PC-3 (cell line): ENCODE measurements around the gene ADAM17. TPM values are rescaled to one million over a fixed set of nuclear protein-coding genes. Genes with fewer than 3 reads are reported as not detected.

Source experiments
- ATAC-seq: fragments of 200-7000 bp; cut with Tn5 transposase; 2 replicates; pipeline ENCODE4 v1.9.1; 2020; ENCODE audit warnings: mild to moderate bottlenecking, moderate library complexity
- BruUV-seq: library from RNA; stranded (reverse); fragments of 400-500 nt; replicated peaks from 2 replicates; lab custom pipeline; 2021; lab: Mats Ljungman, UMichigan
- CTCF ChIA-PET: fragments of 300-600 bp; sonication (Branson Sonifier 250); formaldehyde crosslinking; loops from one replicate; lab custom pipeline; 2022; ENCODE audit warnings: antibody characterized with exemption; lab: Charles Lee
- POLR2A ChIA-PET: fragments of 300-600 bp; sonication (Branson Sonifier 250); formaldehyde crosslinking; loops from one replicate; lab custom pipeline; 2022; ENCODE audit warnings: antibody characterized with exemption; ENCODE audit not compliant: unreplicated experiment; lab: Charles Lee
- DNase-seq: peaks from one replicate; pipeline ENCODE4 v3.0.0-alpha.2; 2015
- H2AFZ ChIP-seq: fragments of 300-600 bp; sonication (generic); 2 replicates; pipeline ENCODE4 v1.6.0; 2016; ENCODE audit warnings: antibody characterized with exemption, low read length
- H3F3A ChIP-seq: fragments of 300-600 bp; sonication (generic); one replicate; pipeline ENCODE4 v1.6.0; 2017; ENCODE audit warnings: antibody characterized with exemption, low read length, control low read depth, mild to moderate bottlenecking; ENCODE audit not compliant: unreplicated experiment
- H3K27ac ChIP-seq: fragments of 300-600 bp; sonication (generic); 2 replicates; pipeline ENCODE4 v1.5.1; 2016; ENCODE audit warnings: mild to moderate bottlenecking, low read length
- H3K27me3 ChIP-seq: fragments of 300-600 bp; sonication (generic); 2 replicates; pipeline ENCODE4 v1.6.1; 2016; ENCODE audit warnings: low read length, mixed read lengths
- H3K36me3 ChIP-seq: fragments of 300-600 bp; sonication (generic); 2 replicates; pipeline ENCODE4 v1.6.1; 2016; ENCODE audit warnings: low read depth, mixed run types, low read length, mixed read lengths
- H3K4me1 ChIP-seq: fragments of 300-600 bp; sonication (generic); 2 replicates; pipeline ENCODE4 v1.5.1; 2016; ENCODE audit warnings: low read length; ENCODE audit not compliant: insufficient read depth
- H3K4me2 ChIP-seq: fragments of 300-600 bp; sonication (generic); 2 replicates; pipeline ENCODE4 v1.6.0; 2016; ENCODE audit warnings: low read length
- H3K4me3 ChIP-seq: fragments of 300-600 bp; sonication (generic); 2 replicates; pipeline ENCODE4 v1.5.1; 2016; ENCODE audit warnings: mild to moderate bottlenecking, low read length, mixed read lengths
- H3K79me2 ChIP-seq: fragments of 300-600 bp; sonication (generic); 2 replicates; pipeline ENCODE4 v1.6.1; 2017; ENCODE audit warnings: low read length, mixed read lengths
- H3K9ac ChIP-seq: fragments of 300-600 bp; sonication (generic); 2 replicates; pipeline ENCODE4 v1.6.0; 2016; ENCODE audit warnings: mild to moderate bottlenecking, low read length
- H3K9me2 ChIP-seq: fragments of 300-600 bp; sonication (generic); replicated peaks from 2 replicates; pipeline ENCODE4 v1.6.1; 2016; ENCODE audit warnings: mixed run types, low read length, mixed read lengths
- H3K9me3 ChIP-seq: fragments of 300-600 bp; sonication (generic); 2 replicates; pipeline ENCODE4 v1.6.1; 2016; ENCODE audit warnings: low read length, mixed read lengths
- H4K20me1 ChIP-seq: fragments of 300-600 bp; sonication (generic); 2 replicates; pipeline ENCODE4 v1.6.1; 2016; ENCODE audit warnings: low read length, mixed read lengths
- EZH2 ChIP-seq: fragments of 300-600 bp; sonication (generic); IDR thresholded peaks from one replicate; pipeline ENCODE4 v1.6.1; 2017; ENCODE audit warnings: antibody characterized with exemption, mild to moderate bottlenecking, low read length; ENCODE audit not compliant: unreplicated experiment
- EZH2phosphoT487 ChIP-seq: fragments of 300-600 bp; sonication (generic); IDR thresholded peaks from 2 replicates; pipeline ENCODE4 v1.6.1; 2018; ENCODE audit warnings: mild to moderate bottlenecking, antibody characterized with exemption, low read length, borderline replicate concordance
- intact Hi-C: fragments of 100-400 bp; cut with micrococcal nuclease; formaldehyde crosslinking; loops from 2 replicates; pipeline ENCODE4 v1.9.0; 2023
- total RNA-seq: library from RNA; depleted of rRNA; stranded (reverse); fragments of >200 nt; gene quantifications from 2 replicates; pipeline ENCODE4 v1.2.3, GENCODE V29; 2014
- TF ChIP-seq, protein P1 (sequence below): fragments of 300-600 bp; sonication (generic); conservative IDR thresholded peaks from 2 replicates; pipeline ENCODE4 v1.5.1; 2017; ENCODE audit warnings: antibody characterized with exemption, low read depth, mild to moderate bottlenecking, low read length

ADAM17 gene
- total RNA-seq, 1 experiment from 2014 or later, result 23.0 TPM

DNA sequence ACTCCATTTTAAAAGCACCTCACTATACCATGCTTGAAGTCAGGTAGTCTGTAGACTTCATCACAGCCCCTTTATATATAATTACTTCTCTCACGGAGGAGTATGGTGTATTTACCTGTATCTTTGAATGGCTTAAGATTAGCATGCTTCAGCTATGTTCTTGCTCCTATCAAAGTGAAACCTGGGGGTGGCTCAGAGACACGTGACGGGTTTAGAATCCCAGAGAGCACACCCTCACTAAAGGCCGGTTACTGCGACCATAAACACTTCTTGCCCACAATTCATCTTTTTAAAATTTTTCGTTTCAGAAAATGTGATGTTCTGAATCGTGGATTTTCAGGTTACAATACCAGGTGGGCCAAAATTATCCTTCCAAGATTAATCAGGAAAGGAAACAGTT is 77.7 kb downstream of the ADAM17 start:
- Histone ChIP-seq H3F3A (no peaks in the 10 kb centered on the region), H3K79me2 (peaks cover 30% of the 10 kb centered on the region), H3K36me3 (peaks cover 32% of the 10 kb centered on the region), H3K27me3 (no peaks in the 10 kb centered on the region), H3K9ac (no peak overlapping the region), H3K4me2 (no peak overlapping the region), H3K9me2 (no peaks in the 10 kb centered on the region), H3K4me3 (no peak overlapping the region), H3K4me1 (peaks cover 12% of the 10 kb centered on the region; the same call in 1 of the 2 replicates), H3K9me3 (no peaks in the 10 kb centered on the region), H4K20me1 (no peaks in the 10 kb centered on the region), H2AFZ (no peak overlapping the region), H3K27ac (no peak overlapping the region)
- intact Hi-C loops, result loop anchor here (5.0 kb wide), 1 partner anchor 56 kb away; the partner anchor contains the start of genes CPSF3 and ITGB1BP1
- ChIA-PET CTCF (no interaction called here), POLR2A (no interaction called here)
- no peak for DNase-seq
- TF ChIP-seq, protein P1, sequence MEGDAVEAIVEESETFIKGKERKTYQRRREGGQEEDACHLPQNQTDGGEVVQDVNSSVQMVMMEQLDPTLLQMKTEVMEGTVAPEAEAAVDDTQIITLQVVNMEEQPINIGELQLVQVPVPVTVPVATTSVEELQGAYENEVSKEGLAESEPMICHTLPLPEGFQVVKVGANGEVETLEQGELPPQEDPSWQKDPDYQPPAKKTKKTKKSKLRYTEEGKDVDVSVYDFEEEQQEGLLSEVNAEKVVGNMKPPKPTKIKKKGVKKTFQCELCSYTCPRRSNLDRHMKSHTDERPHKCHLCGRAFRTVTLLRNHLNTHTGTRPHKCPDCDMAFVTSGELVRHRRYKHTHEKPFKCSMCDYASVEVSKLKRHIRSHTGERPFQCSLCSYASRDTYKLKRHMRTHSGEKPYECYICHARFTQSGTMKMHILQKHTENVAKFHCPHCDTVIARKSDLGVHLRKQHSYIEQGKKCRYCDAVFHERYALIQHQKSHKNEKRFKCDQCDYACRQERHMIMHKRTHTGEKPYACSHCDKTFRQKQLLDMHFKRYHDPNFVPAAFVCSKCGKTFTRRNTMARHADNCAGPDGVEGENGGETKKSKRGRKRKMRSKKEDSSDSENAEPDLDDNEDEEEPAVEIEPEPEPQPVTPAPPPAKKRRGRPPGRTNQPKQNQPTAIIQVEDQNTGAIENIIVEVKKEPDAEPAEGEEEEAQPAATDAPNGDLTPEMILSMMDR, result no peak
- TF ChIP-seq EZH2phosphoT487, result no peak
- no peak for TF ChIP-seq EZH2
- ATAC-seq, result no peak
- TSS peak; percentile 0 for BruUV-seq

DNA sequence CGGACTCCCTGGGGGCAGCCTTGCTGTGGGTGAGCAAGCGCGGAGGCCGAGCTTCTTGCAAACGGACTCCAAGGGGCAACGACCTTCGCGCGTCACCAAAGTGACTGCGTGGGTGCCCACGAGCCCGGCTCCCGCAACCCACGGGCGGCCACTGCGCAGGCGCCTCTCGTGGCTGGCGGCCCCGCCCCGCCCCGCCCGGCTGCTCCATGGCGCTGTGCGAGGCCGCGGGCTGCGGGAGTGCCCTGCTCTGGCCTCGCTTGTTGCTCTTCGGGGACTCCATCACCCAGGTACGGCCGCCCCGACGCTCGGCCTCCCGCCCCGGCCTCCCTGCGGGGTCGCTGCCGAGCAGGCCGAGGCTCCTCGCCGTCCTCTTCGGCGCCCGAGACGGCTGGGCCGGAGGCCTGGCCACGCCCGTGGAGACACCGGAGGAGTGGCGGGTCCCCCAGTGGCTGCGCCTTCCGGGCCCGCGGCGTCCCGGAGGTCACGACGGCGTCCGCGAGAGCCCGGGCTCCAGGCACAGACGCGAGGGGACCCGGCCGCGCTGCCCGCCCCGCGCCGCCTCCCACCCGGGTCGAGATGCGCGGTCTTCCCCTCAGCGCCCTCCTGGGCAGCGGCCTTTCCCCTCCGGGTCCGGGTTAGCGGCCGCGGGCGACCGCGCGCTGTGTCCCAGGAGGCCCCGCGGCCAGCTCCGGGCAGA is 81.1 kb downstream of the ADAM17 start, which contains the start of gene IAH1:
Gene IAH1 (plus strand): TSS at position 191 of the 697 bp plus-strand sequence. CDS start 16 bp downstream, at position 207.
- Histone ChIP-seq H3K36me3 (peaks cover 16% of the 10 kb centered on the region), H3K9me3 (no peaks in the 10 kb centered on the region), H3K27ac (peak within 1 kb of the TSS; percentile 50), H3K9ac (peak within 1 kb of the TSS; percentile 92), H3K27me3 (no peaks in the 10 kb centered on the region), H3K4me3 (peak within 1 kb of the TSS; percentile 74), H4K20me1 (no peaks in the 10 kb centered on the region), H3K4me1 (peaks cover 8% of the 10 kb centered on the region; the same call in 1 of the 2 replicates), H3K9me2 (no peaks in the 10 kb centered on the region), H3K79me2 (peaks cover 30% of the 10 kb centered on the region), H3K4me2 (peak within 1 kb of the TSS; percentile 95), H2AFZ (peak within 1 kb of the TSS; percentile 85), H3F3A (no peaks in the 10 kb centered on the region)
- ChIA-PET POLR2A (no interaction called here), CTCF (interaction anchor here (0.6 kb wide), 1 partner anchor 510 kb away, joined by 4 read pairs; no protein-coding TSS in a partner anchor)
- DNase-seq, result peak; percentile 53
- peak; percentile 85 for ATAC-seq
- intact Hi-C loops, result loop anchor here (5.0 kb wide), 1 partner anchor 52 kb away; the partner anchor contains the start of genes CPSF3 and ITGB1BP1
- no TSS peak for BruUV-seq
- TF ChIP-seq, protein P1, result no peak
- TF ChIP-seq EZH2 (no peak), EZH2phosphoT487 (no peak)

DNA sequence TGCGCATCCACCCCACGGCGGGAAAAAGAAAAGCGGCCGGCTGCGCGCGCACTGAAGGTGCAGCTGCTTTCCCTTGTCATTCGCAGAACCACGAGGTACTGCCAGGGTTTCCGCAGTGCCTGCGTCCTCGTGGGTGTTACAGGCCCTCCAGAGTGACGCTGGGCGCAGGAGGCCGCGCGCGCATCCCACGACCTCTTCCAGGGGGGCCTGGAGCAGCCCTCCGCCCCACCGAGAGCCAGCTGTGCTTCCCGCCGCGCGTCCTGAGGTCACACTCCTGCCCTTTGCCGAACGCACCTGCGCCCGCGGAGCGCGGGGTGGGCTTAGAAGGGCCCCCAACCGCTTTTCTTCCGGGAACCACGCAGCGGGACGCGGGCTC is 81.7 kb downstream of the ADAM17 start:
- Histone ChIP-seq H3K79me2 (peaks cover 27% of the 10 kb centered on the region), H3K4me1 (peaks cover 8% of the 10 kb centered on the region; the same call in 1 of the 2 replicates), H3K27me3 (no peaks in the 10 kb centered on the region), H4K20me1 (no peaks in the 10 kb centered on the region), H3K4me2 (peak overlapping the region; percentile 95), H3K36me3 (peaks cover 19% of the 10 kb centered on the region), H3K9ac (peak overlapping the region; percentile 92), H3K9me2 (no peaks in the 10 kb centered on the region), H3K9me3 (no peaks in the 10 kb centered on the region), H3K27ac (no peak overlapping the region), H2AFZ (peak overlapping the region; percentile 85), H3K4me3 (peak overlapping the region; percentile 74), H3F3A (no peaks in the 10 kb centered on the region)
- DNase-seq, result no peak
- ChIA-PET POLR2A (no interaction called here), CTCF (interaction anchor here (0.6 kb wide), 2 partner anchors 473 to 510 kb away, joined by 3 to 4 read pairs; no protein-coding TSS in a partner anchor)
- TF ChIP-seq, protein P1, result no peak
- TF ChIP-seq EZH2 (no peak), EZH2phosphoT487 (no peak)
- ATAC-seq, result no peak
- BruUV-seq, result no TSS peak
- intact Hi-C loops, result no loop called here
